Uterus (tissue), 4 donors: ENCODE results near the gene GASK1A. TPM values are rescaled to one million over a fixed set of nuclear protein-coding genes. Genes with fewer than 3 reads are reported as not detected.

Experiments
- DNase-seq, 2 donors: peaks; one replicate each; pipeline ENCODE4 v3.0.0-alpha.2; 2019 to 2020
- H3K27ac ChIP-seq, 2 donors: fragments of 200-600 bp; sonication (generic); 1 replicate in 1 of 2; 2 replicates in 1 of 2; pipeline ENCODE4 v1.5.1; 2016 to 2018
- H3K27me3 ChIP-seq, 2 donors: fragments of 200-600 bp; sonication (generic); one replicate each; pipeline ENCODE4 v1.5.1; 2018 to 2019; ENCODE audit warnings: control low read depth in 1 of 2
- H3K36me3 ChIP-seq, 2 donors: fragments of 200-600 bp; sonication (generic); one replicate each; pipeline ENCODE4 v1.5.1; 2019; ENCODE audit warnings: control low read depth in 1 of 2
- H3K4me1 ChIP-seq, 2 donors: fragments of 200-600 bp; sonication (generic); one replicate each; pipeline ENCODE4 v1.5.1; 2018 to 2019; ENCODE audit warnings: control low read depth in 1 of 2
- H3K4me3 ChIP-seq, 2 donors: fragments of 200-600 bp; sonication (generic); 1 replicate in 1 of 2; 2 replicates in 1 of 2; pipeline ENCODE4 v1.5.1; 2018 to 2019; ENCODE audit warnings: mild to moderate bottlenecking in 1 of 2
- H3K9me3 ChIP-seq, 2 donors: fragments of 200-600 bp; sonication (generic); one replicate each; pipeline ENCODE4 v1.5.1; 2019; ENCODE audit warnings: control low read depth in 1 of 2
- CTCF ChIP-seq, 4 experiments: fragments of 200-600 bp in 2 of 4; fragments of 450-650 bp in 2 of 4; sonication (generic) in 2 of 4; IDR thresholded peaks; one replicate each; pipeline ENCODE4 v1.5.1; 2016 to 2019; ENCODE audit warnings: antibody characterized with exemption in 4 of 4, mild to moderate bottlenecking in 2 of 4, moderate library complexity in 1 of 4
- POLR2A ChIP-seq, 2 donors: fragments of 450-650 bp; IDR thresholded peaks; one replicate each; pipeline ENCODE4 v1.6.1; 2016; ENCODE audit warnings: antibody characterized with exemption in 2 of 2, mild to moderate bottlenecking in 1 of 2, moderate library complexity in 1 of 2
- intact Hi-C: fragments of 100-400 bp; cut with DNase I; formaldehyde crosslinking; loops from one replicate; pipeline ENCODE4 v1.15.1; 2023; ENCODE audit warnings: low total_unique reads
- total RNA-seq, 4 donors: library from RNA; depleted of rRNA in 3 of 4; stranded (reverse); fragments of >200 nt in 3 of 4; gene quantifications; one replicate each; pipeline versions ENCODE4 v1.1.0 to v1.2.4, GENCODE V29; 2014 to 2023
- donor health status: DM: yes; HTN: yes; CAD: no.

GASK1A gene
- total RNA-seq, 4 donors from 2014 or later, result 26.3 to 65.8 (median 48.0) TPM

- no peak for DNase-seq
- Histone ChIP-seq H3K4me1 (no peaks in the 10 kb centered on the region), H3K4me3 (no peak overlapping the region), H3K36me3 (no peaks in the 10 kb centered on the region), H3K27me3 (no peaks in the 10 kb centered on the region), H3K27ac (no peak overlapping the region), H3K9me3 (peaks cover 0 to 14% of the 10 kb centered on the region in 2 donors)
- TF ChIP-seq CTCF (IDR thresholded peaks at IDR 0.05) (no peak), POLR2A (IDR thresholded peaks at IDR 0.05) (no peak)
- intact Hi-C loops, result no loop called here
These were observed 74.2 kb downstream of the GASK1A start for GRCh38 chr3:43053291-43053690.

GRCh38 chr3:43054754-43055153 is 75.6 kb downstream of the GASK1A start:
- Histone ChIP-seq H3K36me3 (no peaks in the 10 kb centered on the region), H3K27ac (no peak overlapping the region), H3K4me1 (no peaks in the 10 kb centered on the region), H3K9me3 (peaks cover 0 to 7% of the 10 kb centered on the region in 2 donors), H3K4me3 (no peak overlapping the region), H3K27me3 (no peaks in the 10 kb centered on the region)
- no peak for TF ChIP-seq POLR2A (IDR thresholded peaks at IDR 0.05)
- TF ChIP-seq CTCF (IDR thresholded peaks at IDR 0.05), result no peak
- no peak for DNase-seq
- intact Hi-C loops, result no loop called here

DNA sequence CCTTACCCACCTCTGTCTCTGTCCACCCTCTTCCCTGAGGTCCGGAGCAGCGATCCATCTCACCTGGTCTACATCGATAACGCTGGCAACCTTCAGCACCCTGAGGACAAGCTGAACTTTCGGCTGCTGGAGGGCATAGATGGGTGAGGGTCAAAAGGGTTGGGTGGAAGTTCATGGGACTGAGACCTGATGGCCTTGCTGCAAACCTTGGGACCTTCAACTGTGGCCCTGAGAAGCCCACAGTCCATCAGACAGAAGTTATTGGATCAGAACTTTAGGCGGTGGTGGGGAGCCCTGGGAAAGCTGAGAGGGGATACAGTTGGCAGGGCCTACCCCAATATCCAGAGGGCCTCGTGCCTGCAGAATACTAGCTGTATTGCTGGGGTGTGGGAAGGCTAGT is 76.3 kb downstream of the GASK1A start:
- TF ChIP-seq CTCF (IDR thresholded peaks at IDR 0.05) (no peak), POLR2A (IDR thresholded peaks at IDR 0.05) (no peak)
- H3K4me1 ChIP-seq, result no peaks in the 10 kb centered on the region
- no peak for DNase-seq

GRCh38 chr3:43055806-43056770 is 77.0 kb downstream of the GASK1A start:
- no peak for TF ChIP-seq CTCF (IDR thresholded peaks at IDR 0.05)
- TF ChIP-seq POLR2A (IDR thresholded peaks at IDR 0.05), result no peak
- Histone ChIP-seq H3K4me1 (no peaks in the 10 kb centered on the region), H3K27ac (no peak overlapping the region), H3K27me3 (no peaks in the 10 kb centered on the region), H3K9me3 (no peaks in the 10 kb centered on the region), H3K36me3 (no peaks in the 10 kb centered on the region), H3K4me3 (no peak overlapping the region)
- intact Hi-C loops, result no loop called here
- DNase-seq, result no peak

More for the DNA sequence above, 76.3 kb downstream of the GASK1A start:
- H3K27ac ChIP-seq, result no peak overlapping the region
- no peak overlapping the region for H3K4me3 ChIP-seq
- no peaks in the 10 kb centered on the region for H3K36me3 ChIP-seq
- intact Hi-C loops, result no loop called here
- H3K9me3 ChIP-seq, result peaks cover 0 to 2% of the 10 kb centered on the region in 2 donors
- H3K27me3 ChIP-seq, result no peaks in the 10 kb centered on the region

DNA sequence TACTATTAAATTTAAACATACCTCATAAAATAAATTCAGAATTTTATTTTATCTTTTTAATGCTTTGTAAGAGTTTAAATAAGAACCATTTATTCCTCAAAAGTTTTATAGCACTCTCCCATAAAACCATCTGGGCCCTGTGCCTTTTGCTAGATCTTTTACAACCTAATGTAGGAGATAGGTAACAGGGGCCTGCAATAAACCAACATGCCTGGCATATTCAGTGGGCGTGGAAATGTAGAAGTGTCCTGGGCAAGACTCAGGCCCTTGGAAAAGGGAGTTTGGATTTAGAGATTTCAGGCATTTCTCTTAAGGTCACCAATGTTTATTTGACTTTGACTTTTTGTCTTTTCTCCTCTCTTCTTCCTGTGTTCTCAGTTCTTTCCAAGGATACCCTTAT is 80.3 kb downstream of the GASK1A start:
- H3K9me3 ChIP-seq, result no peaks in the 10 kb centered on the region
- DNase-seq, result no peak
- H3K4me1 ChIP-seq, result no peaks in the 10 kb centered on the region
- H3K36me3 ChIP-seq, result no peaks in the 10 kb centered on the region
- TF ChIP-seq POLR2A (IDR thresholded peaks at IDR 0.05) (no peak), CTCF (IDR thresholded peaks at IDR 0.05) (no peak)
- intact Hi-C loops, result no loop called here
- H3K27me3 ChIP-seq, result no peaks in the 10 kb centered on the region
- no peak overlapping the region for H3K27ac ChIP-seq
- no peak overlapping the region for H3K4me3 ChIP-seq
